Smooth muscle cell (in vitro differentiated cells): Measurements from ENCODE around the gene AP2A2. TPM values are rescaled to one million over a fixed set of nuclear protein-coding genes. Genes with fewer than 3 reads are reported as not detected.

Experiments used
- DNase-seq: peaks from one replicate; lab custom pipeline; 2025; ENCODE audit not compliant: unreplicated experiment; lab: John Stamatoyannopoulos, UW
- H2AFZ ChIP-seq: fragments of 200-600 bp; sonication (generic); 2 replicates; pipeline ENCODE4 v1.6.0; 2016; ENCODE audit warnings: antibody characterized with exemption, low read depth, mild to moderate bottlenecking
- H3F3A ChIP-seq: fragments of 200-600 bp; sonication (generic); 2 replicates; pipeline ENCODE4 v1.6.0; 2017; ENCODE audit warnings: antibody characterized with exemption, low read depth
- H3K27ac ChIP-seq: fragments of 200-600 bp; sonication (generic); 2 replicates; pipeline ENCODE4 v1.5.1; 2016; ENCODE audit warnings: low read depth, mild to moderate bottlenecking
- H3K27me3 ChIP-seq: fragments of 200-600 bp; sonication (generic); 2 replicates; pipeline ENCODE4 v1.6.1; 2016; ENCODE audit warnings: low read depth, mild to moderate bottlenecking
- H3K36me3 ChIP-seq: fragments of 200-600 bp; sonication (generic); 2 replicates; pipeline ENCODE4 v1.5.1; 2016; ENCODE audit warnings: low read depth
- H3K4me1 ChIP-seq: fragments of 200-600 bp; sonication (generic); 2 replicates; pipeline ENCODE4 v1.5.1; 2016; ENCODE audit warnings: low read depth
- H3K4me2 ChIP-seq: fragments of 200-600 bp; sonication (generic); 2 replicates; pipeline ENCODE4 v1.6.0; 2016; ENCODE audit warnings: mild to moderate bottlenecking
- H3K4me3 ChIP-seq: fragments of 200-600 bp; sonication (generic); 2 replicates; pipeline ENCODE4 v1.5.1; 2016; ENCODE audit warnings: mild to moderate bottlenecking
- H3K79me2 ChIP-seq: fragments of 200-600 bp; sonication (generic); 2 replicates; pipeline ENCODE4 v1.6.0; 2016; ENCODE audit warnings: low read depth, mild to moderate bottlenecking
- H3K9ac ChIP-seq: fragments of 200-600 bp; sonication (generic); 2 replicates; pipeline ENCODE4 v1.6.0; 2016; ENCODE audit warnings: low read depth
- H3K9me3 ChIP-seq: fragments of 200-600 bp; sonication (generic); replicated peaks from 2 replicates; pipeline ENCODE4 v1.5.1; 2016; ENCODE audit warnings: low read depth
- H4K20me1 ChIP-seq: fragments of 200-600 bp; sonication (generic); 2 replicates; pipeline ENCODE4 v1.6.0; 2016; ENCODE audit warnings: low read depth
- CTCF ChIP-seq: fragments of 200-600 bp; sonication (generic); IDR thresholded peaks from 2 replicates; pipeline ENCODE4 v1.5.1; 2017; ENCODE audit warnings: borderline replicate concordance, mild to moderate bottlenecking, antibody characterized with exemption; ENCODE audit not compliant: insufficient read depth, poor library complexity, severe bottlenecking
- WGBS: methylation state at CpG from one replicate; pipeline ENCODE4 v1.1.7; 2016; ENCODE audit warnings: low lambda C conversion rate; 5-methylcytosine and 5-hydroxymethylcytosine counted together
- polyA plus RNA-seq: library from polyadenylated mRNA; unstranded; fragments of >200 nt; fragmentation: Nextera tagmentation; extraction: Ambion mirVana; gene quantifications from 2 replicates; pipeline ENCODE4 v1.2.1, GENCODE V29; 2016
- total RNA-seq: library from RNA; depleted of rRNA; stranded (reverse); fragments of >200 nt; gene quantifications from 2 replicates; pipeline ENCODE4 v1.2.3, GENCODE V29; 2014

AP2A2 gene
- total and polyA plus RNA-seq, 2 experiments from 2014 or later = 25.1 to 35.8 TPM

GRCh38 chr11:954392-955153 is 28.9 kb downstream of the AP2A2 start:
- no peaks in the 10 kb centered on the region for H3F3A ChIP-seq
- WGBS = 94% methylated on average over 5 of the region's 5 CpGs
- no peak overlapping the region for H3K27ac ChIP-seq
- peaks cover 25% of the 10 kb centered on the region for H3K4me1 ChIP-seq
- H3K27me3 ChIP-seq = no peaks in the 10 kb centered on the region
- H2AFZ ChIP-seq = no peak overlapping the region
- no peak overlapping the region for H3K9ac ChIP-seq
- no peak for TF ChIP-seq CTCF
- H3K36me3 ChIP-seq = no peaks in the 10 kb centered on the region
- no peak for DNase-seq
- no peak overlapping the region for H3K4me2 ChIP-seq
- H3K4me3 ChIP-seq = no peak overlapping the region
- peaks cover 90% of the 10 kb centered on the region for H3K79me2 ChIP-seq
- peaks cover 97% of the 10 kb centered on the region for H4K20me1 ChIP-seq
- no peaks in the 10 kb centered on the region for H3K9me3 ChIP-seq

GRCh38 chr11:955154-956063 is 29.7 kb downstream of the AP2A2 start:
- H3K27me3 ChIP-seq = no peaks in the 10 kb centered on the region
- H3F3A ChIP-seq = no peaks in the 10 kb centered on the region
- H4K20me1 ChIP-seq = peaks cover 99% of the 10 kb centered on the region
- H3K9me3 ChIP-seq = no peaks in the 10 kb centered on the region
- peaks cover 25% of the 10 kb centered on the region for H3K4me1 ChIP-seq
- H2AFZ ChIP-seq = no peak overlapping the region
- no peaks in the 10 kb centered on the region for H3K36me3 ChIP-seq
- no peak for DNase-seq
- peaks cover 87% of the 10 kb centered on the region for H3K79me2 ChIP-seq
- WGBS = 79% methylated on average over 15 of the region's 15 CpGs
- no peak for TF ChIP-seq CTCF
- H3K9ac ChIP-seq = peak overlapping the region; percentile 28
- no peak overlapping the region for H3K4me2 ChIP-seq
- H3K4me3 ChIP-seq = no peak overlapping the region
- no peak overlapping the region for H3K27ac ChIP-seq

GRCh38 chr11:957212-957920 is 31.7 kb downstream of the AP2A2 start:
- 79% methylated on average over 11 of the region's 11 CpGs for whole genome bisulfite sequencing
- DNase-seq = no peak
- Histone ChIP-seq H3K36me3 (no peaks in the 10 kb centered on the region), H3K4me2 (no peak overlapping the region), H2AFZ (no peak overlapping the region), H3K9me3 (no peaks in the 10 kb centered on the region), H3K27me3 (no peaks in the 10 kb centered on the region), H3K9ac (peak overlapping the region; percentile 41), H3F3A (no peaks in the 10 kb centered on the region), H4K20me1 (peaks cover 84% of the 10 kb centered on the region), H3K79me2 (peaks cover 67% of the 10 kb centered on the region), H3K4me1 (peaks cover 18% of the 10 kb centered on the region), H3K27ac (peak overlapping the region; percentile 72), H3K4me3 (no peak overlapping the region)
- no peak for TF ChIP-seq CTCF
